Activated B cell treated with CpG ODN at 0.5 μM for 24 hours (primary cell): ENCODE results near the gene TMEM245. TPM values are rescaled to one million over a fixed set of nuclear protein-coding genes. Genes with fewer than 3 reads are reported as not detected.

Experiments
- ATAC-seq: fragments of 200-7000 bp; cut with Tn5 transposase; one replicate; pipeline ENCODE4 v1.10.0; 2021; ENCODE audit warnings: low read depth, mild to moderate bottlenecking, moderate library complexity
- CTCF ChIA-PET: fragments of 350-600 bp; sonication (Branson Sonifier 250); formaldehyde crosslinking; loops from one replicate; lab custom pipeline; 2021; ENCODE audit warnings: antibody characterized with exemption; lab: Charles Lee
- POLR2A ChIA-PET: fragments of 350-600 bp; sonication (Branson Sonifier 250); formaldehyde crosslinking; loops from one replicate; lab custom pipeline; 2021; ENCODE audit warnings: antibody characterized with exemption; lab: Charles Lee
- DNase-seq: peaks from one replicate; pipeline ENCODE4 v3.0.0; 2022
- H3K27ac Mint-ChIP-seq: one replicate; pipeline ENCODE4 v1.8.0; 2020; ENCODE audit warnings: mixed read lengths
- H3K27me3 Mint-ChIP-seq: one replicate; pipeline ENCODE4 v1.8.0; 2021; ENCODE audit warnings: mixed read lengths
- H3K36me3 Mint-ChIP-seq: one replicate; pipeline ENCODE4 v1.8.0; 2021; ENCODE audit warnings: low read depth, mixed read lengths
- H3K4me1 Mint-ChIP-seq: one replicate; pipeline ENCODE4 v1.8.0; 2021; ENCODE audit warnings: mixed read lengths
- H3K4me3 Mint-ChIP-seq: one replicate; pipeline ENCODE4 v1.8.0; 2020; ENCODE audit warnings: mild to moderate bottlenecking, mixed read lengths
- H3K9me3 Mint-ChIP-seq: one replicate; pipeline ENCODE4 v1.8.0; 2020; ENCODE audit warnings: mixed read lengths
- CTCF ChIP-seq: fragments of 200-600 bp; IDR thresholded peaks from one replicate; pipeline ENCODE4 v1.8.0; 2022; ENCODE audit warnings: antibody characterized with exemption, mild to moderate bottlenecking
- intact Hi-C: fragments of 100-400 bp; cut with micrococcal nuclease; formaldehyde crosslinking; loops from one replicate; pipeline ENCODE4 v1.15.1; 2024
- total RNA-seq: library from RNA; stranded (reverse); gene quantifications from 2 replicates; pipeline ENCODE4 v1.2.3, GENCODE V29; 2022

The TMEM245 gene
- total RNA-seq, 1 donor from 2014 or later = 20.6 TPM

- ATAC-seq (no peak), DNase-seq (no peak)
- H3K27me3 Mint-ChIP-seq = no peaks in the 10 kb centered on the region
- peaks cover 2% of the 10 kb centered on the region for H3K4me1 Mint-ChIP-seq
- H3K27ac Mint-ChIP-seq = no peak overlapping the region
- no peak for TF ChIP-seq CTCF
- H3K9me3 Mint-ChIP-seq = no peaks in the 10 kb centered on the region
- H3K4me3 Mint-ChIP-seq = no peak overlapping the region
- peaks cover 50% of the 10 kb centered on the region for H3K36me3 Mint-ChIP-seq
- POLR2A ChIA-PET = no interaction called here
- intact Hi-C loops = no loop called here
- CTCF ChIA-PET = no interaction called here
Observed at GRCh38 chr9:109022873-109023272, 96.9 kb downstream of the TMEM245 start.

- no peaks in the 10 kb centered on the region for H3K9me3 Mint-ChIP-seq
- H3K4me1 Mint-ChIP-seq = peaks cover 16% of the 10 kb centered on the region
- H3K27ac Mint-ChIP-seq = no peak overlapping the region
- intact Hi-C loops = no loop called here
- DNase-seq (no peak), ATAC-seq (no peak)
- H3K36me3 Mint-ChIP-seq = peaks cover 36% of the 10 kb centered on the region
- no peak for TF ChIP-seq CTCF
- ChIA-PET CTCF (no interaction called here), POLR2A (no interaction called here)
- no peak overlapping the region for H3K4me3 Mint-ChIP-seq
- no peaks in the 10 kb centered on the region for H3K27me3 Mint-ChIP-seq
Observed at GRCh38 chr9:109020581-109021511, 98.9 kb downstream of the TMEM245 start.

- POLR2A ChIA-PET = no interaction called here
Observed at GRCh38 chr9:109020113-109020512, 99.6 kb downstream of the TMEM245 start.

GRCh38 chr9:109019420-109019819, 100.3 kb downstream of the TMEM245 start:
- intact Hi-C loops = loop anchor here (5.0 to 10.0 kb wide), 5 partner anchors 305 to 1735 kb away; partner anchors contain the start of genes EPB41L4B, KLF4, RAD23B and TXN
- no peak for ATAC-seq
- peaks cover 30% of the 10 kb centered on the region for H3K36me3 Mint-ChIP-seq
- no peak for TF ChIP-seq CTCF
- H3K9me3 Mint-ChIP-seq = no peaks in the 10 kb centered on the region
- H3K4me1 Mint-ChIP-seq = peaks cover 16% of the 10 kb centered on the region
- no peak overlapping the region for H3K27ac Mint-ChIP-seq
- H3K4me3 Mint-ChIP-seq = no peak overlapping the region
- POLR2A ChIA-PET = no interaction called here
- DNase-seq = no peak
- CTCF ChIA-PET = no interaction called here
- H3K27me3 Mint-ChIP-seq = no peaks in the 10 kb centered on the region

More at GRCh38 chr9:109020113-109020512, 99.6 kb downstream of the TMEM245 start:
- peaks cover 16% of the 10 kb centered on the region for H3K4me1 Mint-ChIP-seq
- intact Hi-C loops = no loop called here
- H3K4me3 Mint-ChIP-seq = no peak overlapping the region
- H3K27me3 Mint-ChIP-seq = no peaks in the 10 kb centered on the region
- H3K9me3 Mint-ChIP-seq = no peaks in the 10 kb centered on the region
- CTCF ChIA-PET = no interaction called here
- no peak for TF ChIP-seq CTCF
- DNase-seq (no peak), ATAC-seq (no peak)
- peaks cover 34% of the 10 kb centered on the region for H3K36me3 Mint-ChIP-seq
- H3K27ac Mint-ChIP-seq = no peak overlapping the region

- POLR2A ChIA-PET = interaction anchor here (0.6 to 0.9 kb wide), 3 partner anchors 38 to 102 kb away, joined by 3 to 11 read pairs (median 4); partner anchors contain the start of gene TMEM245
- no peak overlapping the region for H3K27ac Mint-ChIP-seq
Observed at GRCh38 chr9:109017493-109017892, 102.3 kb downstream of the TMEM245 start.

More at GRCh38 chr9:109017493-109017892, 102.3 kb downstream of the TMEM245 start:
- ATAC-seq = no peak
- intact Hi-C loops = loop anchor here (5.0 to 10.0 kb wide), 5 partner anchors 307 to 1733 kb away; partner anchors contain the start of genes EPB41L4B, KLF4, RAD23B and TXN
- DNase-seq = no peak
- H3K9me3 Mint-ChIP-seq = no peaks in the 10 kb centered on the region
- no peak overlapping the region for H3K4me3 Mint-ChIP-seq
- peaks cover 24% of the 10 kb centered on the region for H3K36me3 Mint-ChIP-seq
- CTCF ChIA-PET = interaction anchor here (0.9 kb wide), 1 partner anchor 452 kb away, joined by 4 read pairs; no protein-coding TSS in a partner anchor
- H3K27me3 Mint-ChIP-seq = no peaks in the 10 kb centered on the region
- H3K4me1 Mint-ChIP-seq = peaks cover 23% of the 10 kb centered on the region
- no peak for TF ChIP-seq CTCF
